ENCODE measurements around the gene ABT1.

The ABT1 gene

DNA sequence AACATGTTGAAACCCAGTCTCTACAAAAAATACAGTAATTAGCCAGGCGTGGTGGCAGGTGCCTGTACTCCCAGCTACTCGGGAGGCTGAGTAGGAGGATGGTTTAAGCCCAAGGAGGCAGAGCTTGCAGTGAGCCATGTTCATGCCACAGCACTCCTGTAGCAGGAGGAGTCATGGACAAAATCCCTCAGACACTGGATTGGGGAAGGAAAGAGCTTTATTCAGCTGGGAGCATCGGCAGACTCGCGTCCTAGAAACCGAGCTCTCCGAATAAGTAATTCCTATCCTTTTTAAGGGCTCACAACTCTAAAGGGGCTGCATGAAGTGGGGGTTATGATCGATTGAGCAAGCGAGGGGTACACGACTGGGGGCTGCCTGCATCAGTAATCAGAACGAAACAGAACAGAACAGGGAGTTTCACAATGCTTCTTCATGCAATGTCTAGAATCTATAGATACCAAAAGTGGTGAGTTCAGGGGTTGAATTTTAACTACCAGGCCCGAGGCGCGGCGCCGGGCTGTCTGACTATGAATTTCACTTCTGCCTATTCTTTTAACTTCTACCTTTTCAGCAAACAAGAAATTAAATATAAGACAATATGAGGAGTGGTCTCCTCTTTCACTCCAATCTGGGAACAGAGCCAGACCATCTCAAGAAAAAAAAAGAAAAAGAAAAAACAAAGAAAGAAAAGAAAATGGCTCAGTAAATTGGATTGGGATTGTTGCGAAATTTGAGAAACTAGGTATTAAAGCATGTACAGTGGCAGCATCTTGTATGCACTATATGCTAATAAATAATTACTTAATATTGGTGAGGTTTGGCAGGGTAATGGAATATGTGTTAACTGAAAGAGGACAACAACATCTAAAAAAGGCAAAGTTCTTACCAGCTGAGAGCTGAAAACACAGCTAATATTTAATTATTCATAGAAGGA is 35.0 kb upstream of the ABT1 start:
- ChIA-PET POLR2A (interaction anchor here (0.6 kb wide), 1 partner anchor 18 kb away, joined by 6 read pairs; no protein-coding TSS in a partner anchor), CTCF (interaction anchor here (1.0 kb wide), 1 partner anchor 17 kb away, joined by 3 read pairs; no protein-coding TSS in a partner anchor)
- Histone ChIP-seq H3K27ac (ENCODE audit: insufficient read depth in 1 of 2, low read depth in 1 of 2, low read length in 2 of 2, poor library complexity in 1 of 2, severe bottlenecking in 2 of 2) (no peak overlapping the region), H3K4me1 (ENCODE audit: control extremely low read depth in 1 of 4, control insufficient read depth in 4 of 4, insufficient read depth in 4 of 4, low read length in 3 of 4) (no peaks in the 10 kb centered on the region), H3K9me3 (ENCODE audit: control extremely low read depth in 1 of 5, control insufficient read depth in 4 of 5, insufficient read depth in 2 of 5, low read depth in 1 of 5, low read length in 4 of 5) (no peaks in the 10 kb centered on the region), H3K36me3 (ENCODE audit: control insufficient read depth in 4 of 4, insufficient read depth in 4 of 4, low read length in 3 of 4) (no peaks in the 10 kb centered on the region), H3K27me3 (replicated peaks in 2 of 5; ENCODE audit: control insufficient read depth in 4 of 5, insufficient read depth in 5 of 5, low read length in 4 of 5) (no peaks in the 10 kb centered on the region), H3K4me3 (ENCODE audit: control insufficient read depth in 1 of 7, extremely low read depth in 1 of 7, insufficient read depth in 4 of 7, low read depth in 2 of 7, low read length in 6 of 7) (no peak overlapping the region)
- 90% methylated on average over 11 of the region's 17 CpGs for WGBS (ENCODE audit: insufficient coverage)
- DNase-seq, result no peak

DNA sequence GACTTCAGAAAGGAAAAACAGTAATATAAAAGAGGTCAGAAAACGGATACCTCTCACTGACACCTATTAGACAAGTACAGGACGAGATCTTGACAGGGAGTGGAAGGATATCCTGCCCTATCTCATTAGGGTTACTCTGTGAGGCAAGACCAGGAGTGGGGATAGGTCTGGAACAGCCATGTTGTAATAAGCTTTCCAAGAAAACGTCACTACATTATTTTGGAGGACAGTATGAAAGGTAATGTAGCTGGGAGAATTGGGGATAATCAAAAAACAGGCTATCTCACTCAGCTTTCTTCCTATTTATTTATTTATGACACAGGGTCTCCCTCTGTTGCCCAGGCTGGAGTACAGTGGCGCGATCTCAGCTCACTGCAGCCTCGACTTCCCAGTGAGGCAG is 33.3 kb upstream of the ABT1 start:
- Histone ChIP-seq H3K27ac (ENCODE audit: insufficient read depth in 1 of 2, low read depth in 1 of 2, low read length in 2 of 2, poor library complexity in 1 of 2, severe bottlenecking in 2 of 2) (no peak overlapping the region), H3K27me3 (replicated peaks in 2 of 5; ENCODE audit: control insufficient read depth in 4 of 5, insufficient read depth in 5 of 5, low read length in 4 of 5) (no peaks in the 10 kb centered on the region), H3K36me3 (ENCODE audit: control insufficient read depth in 4 of 4, insufficient read depth in 4 of 4, low read length in 3 of 4) (no peaks in the 10 kb centered on the region), H3K9me3 (ENCODE audit: control extremely low read depth in 1 of 5, control insufficient read depth in 4 of 5, insufficient read depth in 2 of 5, low read depth in 1 of 5, low read length in 4 of 5) (no peaks in the 10 kb centered on the region), H3K4me1 (ENCODE audit: control extremely low read depth in 1 of 4, control insufficient read depth in 4 of 4, insufficient read depth in 4 of 4, low read length in 3 of 4) (no peaks in the 10 kb centered on the region), H3K4me3 (ENCODE audit: control insufficient read depth in 1 of 7, extremely low read depth in 1 of 7, insufficient read depth in 4 of 7, low read depth in 2 of 7, low read length in 6 of 7) (no peak overlapping the region)
- no CpG with 5 or more reads among the region's 6 CpGs for WGBS (ENCODE audit: insufficient coverage)
- ChIA-PET CTCF (interaction anchor here (0.9 kb wide), 1 partner anchor 32 kb away, joined by 3 read pairs; no protein-coding TSS in a partner anchor), POLR2A (no interaction called here)
- no peak for DNase-seq

DNA sequence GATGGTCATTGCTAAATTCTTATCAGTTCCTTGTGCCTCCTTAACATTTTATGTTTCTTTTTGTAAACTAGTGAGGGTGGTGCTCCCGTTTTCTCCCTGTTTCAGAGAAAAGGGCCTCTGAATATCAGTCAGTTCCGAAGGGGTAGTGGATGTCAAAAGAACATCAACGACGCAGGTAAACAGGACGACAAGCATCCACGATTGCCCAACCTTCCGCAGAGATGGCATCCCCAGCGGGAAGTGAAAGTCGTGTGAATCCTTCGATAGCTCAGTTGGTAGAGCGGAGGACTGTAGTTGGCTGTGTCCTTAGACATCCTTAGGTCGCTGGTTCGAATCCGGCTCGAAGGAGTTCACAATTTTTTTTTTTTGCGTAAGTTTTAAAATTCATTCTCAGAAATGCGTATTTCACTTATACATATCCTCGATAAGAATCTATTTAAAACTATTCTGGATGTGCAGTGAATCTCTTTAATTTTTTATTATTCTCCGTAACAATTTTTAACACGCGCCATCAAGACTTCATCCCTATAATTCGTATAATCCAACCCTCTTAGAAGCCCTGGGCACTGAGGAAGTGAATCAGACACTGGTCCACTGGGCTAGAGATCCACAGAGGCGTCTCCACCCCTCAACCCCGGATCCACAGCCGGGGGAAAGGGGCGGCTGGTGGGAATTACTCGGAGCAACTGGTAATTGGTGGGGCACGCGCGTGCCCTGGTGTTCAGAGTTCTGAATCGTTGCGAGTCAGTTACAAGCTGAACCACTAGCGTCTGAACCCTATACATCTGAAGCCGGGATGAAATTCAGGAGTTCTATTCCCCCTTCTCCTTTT is 27.9 kb upstream of the ABT1 start:
- Histone ChIP-seq H3K4me1 (ENCODE audit: control extremely low read depth in 1 of 4, control insufficient read depth in 4 of 4, insufficient read depth in 4 of 4, low read length in 3 of 4) (peaks cover 0 to 10% (median 1%) of the 10 kb centered on the region in 4 experiments), H3K27ac (ENCODE audit: insufficient read depth in 1 of 2, low read depth in 1 of 2, low read length in 2 of 2, poor library complexity in 1 of 2, severe bottlenecking in 2 of 2) (peak overlapping the region; percentile 13 to 78), H3K36me3 (ENCODE audit: control insufficient read depth in 4 of 4, insufficient read depth in 4 of 4, low read length in 3 of 4) (no peaks in the 10 kb centered on the region), H3K27me3 (replicated peaks in 2 of 5; ENCODE audit: control insufficient read depth in 4 of 5, insufficient read depth in 5 of 5, low read length in 4 of 5) (no peaks in the 10 kb centered on the region), H3K9me3 (ENCODE audit: control extremely low read depth in 1 of 5, control insufficient read depth in 4 of 5, insufficient read depth in 2 of 5, low read depth in 1 of 5, low read length in 4 of 5) (no peaks in the 10 kb centered on the region), H3K4me3 (ENCODE audit: control insufficient read depth in 1 of 7, extremely low read depth in 1 of 7, insufficient read depth in 4 of 7, low read depth in 2 of 7, low read length in 6 of 7) (peak overlapping the region; percentile 50 to 97 (median 89))
- CTCF ChIA-PET, result interaction anchor here (0.9 to 19.1 kb wide), 6 partner anchors 14 to 228 kb away, joined by 3 to 182 read pairs (median 4); partner anchors contain the start of gene ABT1
- POLR2A ChIA-PET, result interaction anchor here (0.5 to 1.4 kb wide), 6 partner anchors 15 to 1299 kb away, joined by 3 to 8 read pairs (median 4); a partner anchor contains a TSS
- under 1% methylated on average over 24 of the region's 34 CpGs for WGBS (ENCODE audit: insufficient coverage)
- DNase-seq, result peak; percentile 94 to 98 (median 96)

DNA sequence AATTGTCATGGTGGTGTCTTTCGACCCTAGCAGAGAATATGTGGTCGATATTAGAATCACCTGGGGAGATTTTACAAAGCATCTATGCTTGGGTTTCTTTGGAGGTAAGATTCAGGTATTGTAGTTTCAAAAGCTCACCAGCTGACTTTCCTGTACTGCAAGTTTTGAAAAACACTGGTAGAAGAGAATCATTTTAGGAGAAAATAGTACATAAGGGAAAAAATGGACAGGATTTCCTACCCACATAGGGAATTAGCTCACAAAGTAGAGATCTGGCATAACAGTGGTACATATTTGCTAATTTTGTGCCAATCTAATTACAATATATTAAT is 27.4 kb upstream of the ABT1 start:
- CTCF ChIA-PET, result interaction anchor here (0.6 to 19.1 kb wide), 5 partner anchors 13 to 228 kb away, joined by 3 to 182 read pairs (median 4); partner anchors contain the start of genes ABT1 and HMGN4
- POLR2A ChIA-PET, result interaction anchor here (0.6 to 1.4 kb wide), 2 partner anchors 16 to 1170 kb away, joined by 3 to 6 read pairs; no protein-coding TSS in a partner anchor
- peak overlapping the region in 6 of 7 experiments; percentile 76 to 97 (median 92) for H3K4me3 ChIP-seq (ENCODE audit: control insufficient read depth in 1 of 7, extremely low read depth in 1 of 7, insufficient read depth in 4 of 7, low read depth in 2 of 7, low read length in 6 of 7)
- 17% methylated on average over 2 of the region's 2 CpGs for WGBS (ENCODE audit: insufficient coverage)
- DNase-seq, result no peak
- H3K4me1 ChIP-seq (ENCODE audit: control extremely low read depth in 1 of 4, control insufficient read depth in 4 of 4, insufficient read depth in 4 of 4, low read length in 3 of 4), result peaks cover 0 to 10% (median 1%) of the 10 kb centered on the region in 4 experiments
- H3K27me3 ChIP-seq (replicated peaks in 2 of 5; ENCODE audit: control insufficient read depth in 4 of 5, insufficient read depth in 5 of 5, low read length in 4 of 5), result peaks cover 0 to under 1% (median 0%) of the 10 kb centered on the region in 5 experiments
- H3K27ac ChIP-seq (ENCODE audit: insufficient read depth in 1 of 2, low read depth in 1 of 2, low read length in 2 of 2, poor library complexity in 1 of 2, severe bottlenecking in 2 of 2), result peak overlapping the region; percentile 13 to 78
- no peaks in the 10 kb centered on the region for H3K9me3 ChIP-seq (ENCODE audit: control extremely low read depth in 1 of 5, control insufficient read depth in 4 of 5, insufficient read depth in 2 of 5, low read depth in 1 of 5, low read length in 4 of 5)
- H3K36me3 ChIP-seq (ENCODE audit: control insufficient read depth in 4 of 4, insufficient read depth in 4 of 4, low read length in 3 of 4), result no peaks in the 10 kb centered on the region

DNA sequence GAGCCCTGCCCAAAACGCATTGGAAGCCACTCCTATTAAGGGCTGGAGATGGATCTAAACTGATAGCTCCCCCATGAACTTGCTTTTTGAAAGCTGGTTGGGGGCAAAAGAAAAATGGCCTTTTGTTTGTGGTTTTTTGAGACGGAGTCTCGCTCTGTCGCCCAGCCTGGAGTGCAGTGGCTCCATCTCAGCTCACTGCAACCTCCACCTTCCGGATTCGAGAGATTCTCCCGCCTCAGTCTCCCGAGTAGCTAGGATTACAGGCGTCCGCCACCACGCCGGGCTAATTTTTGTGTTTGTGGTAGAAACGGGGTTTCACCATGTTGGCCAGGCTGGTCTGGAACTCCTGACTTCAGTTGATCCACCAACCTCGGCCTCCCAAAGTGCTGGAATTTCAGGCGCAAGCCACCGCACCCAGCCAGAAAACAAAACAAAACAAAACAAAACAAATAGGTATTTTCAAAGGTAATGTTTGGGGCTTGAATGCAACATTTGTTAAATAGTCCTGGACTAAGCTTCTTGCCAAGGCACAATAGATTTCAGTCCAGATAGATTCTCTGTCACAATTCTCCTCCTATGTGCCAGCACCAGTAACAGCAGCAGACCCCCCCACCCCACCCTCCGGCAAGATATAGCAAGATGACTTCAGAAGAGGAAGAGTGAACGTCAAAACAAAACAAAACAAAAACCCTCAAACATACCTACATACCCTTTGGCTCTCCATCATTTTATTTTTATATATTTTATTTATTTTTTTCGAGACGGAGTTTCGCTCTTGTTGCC is 26.5 kb upstream of the ABT1 start:
- Histone ChIP-seq H3K36me3 (ENCODE audit: control insufficient read depth in 4 of 4, insufficient read depth in 4 of 4, low read length in 3 of 4) (no peaks in the 10 kb centered on the region), H3K27me3 (replicated peaks in 2 of 5; ENCODE audit: control insufficient read depth in 4 of 5, insufficient read depth in 5 of 5, low read length in 4 of 5) (peaks cover 0 to 2% (median 0%) of the 10 kb centered on the region in 5 experiments), H3K4me3 (ENCODE audit: control insufficient read depth in 1 of 7, extremely low read depth in 1 of 7, insufficient read depth in 4 of 7, low read depth in 2 of 7, low read length in 6 of 7) (no peak overlapping the region), H3K4me1 (ENCODE audit: control extremely low read depth in 1 of 4, control insufficient read depth in 4 of 4, insufficient read depth in 4 of 4, low read length in 3 of 4) (peaks cover 0 to 10% (median 1%) of the 10 kb centered on the region in 4 experiments), H3K9me3 (ENCODE audit: control extremely low read depth in 1 of 5, control insufficient read depth in 4 of 5, insufficient read depth in 2 of 5, low read depth in 1 of 5, low read length in 4 of 5) (no peaks in the 10 kb centered on the region), H3K27ac (ENCODE audit: insufficient read depth in 1 of 2, low read depth in 1 of 2, low read length in 2 of 2, poor library complexity in 1 of 2, severe bottlenecking in 2 of 2) (peak overlapping the region in 1 of 2 experiments; percentile 22)
- peak in 2 of 3 donors; percentile 45 to 62 for DNase-seq
- 83% methylated on average over 9 of the region's 21 CpGs for WGBS (ENCODE audit: insufficient coverage)
- POLR2A ChIA-PET, result no interaction called here
- CTCF ChIA-PET, result interaction anchor here (0.6 to 19.1 kb wide), 5 partner anchors 12 to 229 kb away, joined by 3 to 182 read pairs (median 12); partner anchors contain the start of genes ABT1 and HMGN4
